Prostate gland (tissue), 2 donors: ENCODE measurements around the gene ORC4. TPM values are rescaled to one million over a fixed set of nuclear protein-coding genes. Genes with fewer than 3 reads are reported as not detected.

Source experiments
- DNase-seq: peaks from one replicate; pipeline ENCODE4 v3.0.0-alpha.2; 2019; ENCODE audit warnings: low spot score
- H3K27ac ChIP-seq, 2 donors: fragments of 200-600 bp; sonication (generic); 2 replicates each; pipeline ENCODE4 v1.5.1; 2017 to 2019
- H3K27me3 ChIP-seq: fragments of 200-600 bp; sonication (generic); replicated peaks from 2 replicates; pipeline ENCODE4 v1.5.1; 2019; ENCODE audit not compliant: insufficient read depth
- H3K36me3 ChIP-seq, 2 donors: fragments of 200-600 bp; sonication (generic); 1 replicate in 1 of 2; 2 replicates in 1 of 2; pipeline versions ENCODE4 v1.5.1 to v1.8.1; 2017 to 2019
- H3K4me1 ChIP-seq: fragments of 200-600 bp; sonication (generic); replicated peaks from 2 replicates; pipeline ENCODE4 v1.5.1; 2019
- H3K4me3 ChIP-seq, 2 donors: fragments of 200-600 bp; sonication (generic); 2 replicates each; pipeline ENCODE4 v1.5.1; 2017 to 2019
- H3K9me3 ChIP-seq: fragments of 200-600 bp; sonication (generic); 2 replicates; pipeline ENCODE4 v1.5.1; 2017
- CTCF ChIP-seq, 4 experiments: fragments of 200-600 bp in 2 of 4; fragments of 450-650 bp in 2 of 4; sonication (generic) in 2 of 4; IDR thresholded peaks; 1 replicate in 3 of 4; 2 replicates in 1 of 4; pipeline ENCODE4 v1.5.1; 2016 to 2019; ENCODE audit warnings: antibody characterized with exemption in 4 of 4, mild to moderate bottlenecking in 2 of 4, moderate library complexity in 2 of 4
- POLR2A ChIP-seq: fragments of 450-650 bp; IDR thresholded peaks from one replicate; pipeline ENCODE4 v1.6.1; 2016; ENCODE audit warnings: antibody characterized with exemption, mild to moderate bottlenecking
- POLR2AphosphoS5 ChIP-seq: sonication (generic); formaldehyde crosslinking; IDR thresholded peaks from one replicate; pipeline ENCODE4 v1.6.1; 2017; ENCODE audit warnings: antibody characterized with exemption
- WGBS: methylation state at CpG from one replicate; pipeline ENCODE4 v1.1.5; 2018; 5-methylcytosine and 5-hydroxymethylcytosine counted together
- intact Hi-C: fragments of 100-400 bp; cut with DNase I; formaldehyde crosslinking; loops from one replicate; pipeline ENCODE4 v1.14.2; 2022
- total RNA-seq, 2 donors: library from RNA; depleted of rRNA; stranded (reverse); fragments of >200 nt; gene quantifications; one replicate each; pipeline ENCODE4 v1.1.0, GENCODE V29; 2016

The ORC4 gene
- total RNA-seq, 2 donors from 2014 or later: 62.0 to 88.3 TPM

GRCh38 chr2:147933931-147934330, 86.6 kb downstream of the ORC4 start:
- no peaks in the 10 kb centered on the region for H3K36me3 ChIP-seq
- no peaks in the 10 kb centered on the region for H3K4me1 ChIP-seq
- no peak for DNase-seq
- H3K4me3 ChIP-seq: no peak overlapping the region
- H3K9me3 ChIP-seq: no peaks in the 10 kb centered on the region
- no peak for TF ChIP-seq POLR2AphosphoS5
- no peak for TF ChIP-seq CTCF (IDR thresholded peaks at IDR 0.05)
- no peak for TF ChIP-seq POLR2A
- intact Hi-C loops: loop anchor here (10.0 kb wide), 1 partner anchor 581 kb away; no protein-coding TSS in a partner anchor
- H3K27me3 ChIP-seq: no peaks in the 10 kb centered on the region
- H3K27ac ChIP-seq: no peak overlapping the region

- H3K4me3 ChIP-seq: no peak overlapping the region
- H3K27me3 ChIP-seq: no peaks in the 10 kb centered on the region
- no peaks in the 10 kb centered on the region for H3K4me1 ChIP-seq
- no peak overlapping the region for H3K27ac ChIP-seq
- DNase-seq: no peak
- H3K9me3 ChIP-seq: no peaks in the 10 kb centered on the region
- intact Hi-C loops: no loop called here
- H3K36me3 ChIP-seq: no peaks in the 10 kb centered on the region
- 95% methylated on average over 4 of the region's 4 CpGs for WGBS
- TF ChIP-seq POLR2A (no peak), POLR2AphosphoS5 (no peak), CTCF (IDR thresholded peaks at IDR 0.05) (no peak)
Measured at GRCh38 chr2:147927053-147927588, 93.4 kb downstream of the ORC4 start.

- no peak for TF ChIP-seq POLR2A
- H3K9me3 ChIP-seq: no peaks in the 10 kb centered on the region
- no peak overlapping the region for H3K27ac ChIP-seq
- no peaks in the 10 kb centered on the region for H3K27me3 ChIP-seq
- H3K4me1 ChIP-seq: no peaks in the 10 kb centered on the region
- H3K36me3 ChIP-seq: no peaks in the 10 kb centered on the region
- no peak for DNase-seq
- H3K4me3 ChIP-seq: no peak overlapping the region
- intact Hi-C loops: no loop called here
Measured at GRCh38 chr2:147925886-147926285, 94.7 kb downstream of the ORC4 start.

- no peaks in the 10 kb centered on the region for H3K36me3 ChIP-seq
- no peaks in the 10 kb centered on the region for H3K27me3 ChIP-seq
- TF ChIP-seq CTCF (IDR thresholded peaks at IDR 0.05) (no peak), POLR2A (no peak), POLR2AphosphoS5 (no peak)
- intact Hi-C loops: no loop called here
- no peaks in the 10 kb centered on the region for H3K4me1 ChIP-seq
- no peaks in the 10 kb centered on the region for H3K9me3 ChIP-seq
- H3K27ac ChIP-seq: no peak overlapping the region
- H3K4me3 ChIP-seq: no peak overlapping the region
- DNase-seq: no peak
- WGBS: 97% methylated on average over 3 of the region's 3 CpGs
Measured at GRCh38 chr2:147924647-147925046, 95.9 kb downstream of the ORC4 start.

- Histone ChIP-seq H3K4me3 (no peak overlapping the region), H3K4me1 (no peaks in the 10 kb centered on the region), H3K27ac (no peak overlapping the region), H3K27me3 (no peaks in the 10 kb centered on the region), H3K36me3 (no peaks in the 10 kb centered on the region), H3K9me3 (no peaks in the 10 kb centered on the region)
- WGBS: 26% methylated on average over 3 of the region's 3 CpGs
- TF ChIP-seq CTCF (IDR thresholded peaks at IDR 0.05): no peak
- no peak for TF ChIP-seq POLR2A
- TF ChIP-seq POLR2AphosphoS5: no peak
- intact Hi-C loops: no loop called here
- DNase-seq: no peak
Measured at GRCh38 chr2:147923846-147924245, 96.7 kb downstream of the ORC4 start.
